NOMO-1 treated with DMSO at 0.1 percent for 48 hours (cell line): ENCODE data around the gene LITAF.
"Not testable (repeated sequence)": the region's sequence is repeated elsewhere in the genome, so short reads cannot be mapped to it uniquely, and the experiment has no call there.

Experiments used
- DNase-seq: peaks from one replicate; lab custom pipeline; 2025; ENCODE audit not compliant: unreplicated experiment; lab: John Stamatoyannopoulos, UW

The LITAF gene

GRCh38 chr16:11576427-11577289, 10.1 kb downstream of the LITAF start:
- no peak for DNase-seq

DNA sequence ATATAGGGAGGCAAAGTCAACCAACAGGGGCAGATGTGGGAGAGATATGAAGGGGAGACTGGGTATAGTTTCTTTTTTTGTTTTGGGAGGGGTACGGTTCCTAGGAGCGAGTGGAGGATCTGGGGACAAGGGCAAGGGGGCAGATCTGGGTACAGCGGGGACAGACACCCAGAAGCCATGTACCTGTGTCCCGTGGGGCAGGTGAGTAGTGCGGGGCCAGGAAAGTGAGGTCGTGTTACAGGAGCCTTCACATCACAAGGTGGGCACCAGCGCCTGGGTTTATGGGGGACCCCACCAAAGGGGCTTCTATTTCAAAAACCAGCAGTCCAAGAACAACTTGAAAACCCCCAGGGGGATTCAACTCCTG, 11.5 kb downstream of the LITAF start:
- no peak for DNase-seq

DNA sequence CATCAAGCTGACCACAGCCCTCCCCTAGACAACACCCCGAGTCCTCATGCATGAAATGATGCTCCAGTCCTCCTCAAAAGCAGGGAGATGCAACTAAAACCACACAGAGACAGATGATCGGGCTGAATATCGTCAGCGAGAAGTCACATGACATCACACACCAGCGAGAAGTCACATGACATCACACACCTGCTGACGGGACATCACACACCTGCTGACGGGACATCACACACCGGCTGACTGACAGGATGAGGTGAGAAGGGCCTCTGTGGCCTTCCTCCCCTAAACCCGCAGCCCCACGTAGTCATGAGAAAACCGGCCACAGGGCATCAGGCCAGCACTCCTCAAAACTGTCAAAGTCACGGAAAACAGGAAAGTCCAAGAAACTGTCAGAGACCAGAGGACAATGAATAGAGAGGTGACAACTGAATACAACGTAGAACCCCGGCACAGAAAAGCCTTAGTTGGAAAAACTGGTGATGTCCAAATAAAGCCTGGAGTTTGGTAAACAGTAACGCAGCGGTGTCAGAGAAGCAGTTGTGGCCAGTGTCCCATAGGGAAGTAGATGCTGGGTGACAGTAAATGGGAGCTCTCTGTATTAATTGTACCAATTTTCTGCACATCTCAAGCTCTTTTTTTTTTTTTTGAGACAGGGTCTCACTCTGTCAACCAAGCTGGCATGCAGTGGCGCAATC, 14.3 kb downstream of the LITAF start:
- DNase-seq = no peak

GRCh38 chr16:11571549-11571948, 15.2 kb downstream of the LITAF start:
- no peak for DNase-seq

- no peak for DNase-seq
Observed at GRCh38 chr16:11570806-11571205, 15.9 kb downstream of the LITAF start.

- DNase-seq = no peak
Observed at GRCh38 chr16:11570258-11570657, 16.5 kb downstream of the LITAF start.

GRCh38 chr16:11566398-11566797, 20.3 kb downstream of the LITAF start:
- DNase-seq = no peak

DNA sequence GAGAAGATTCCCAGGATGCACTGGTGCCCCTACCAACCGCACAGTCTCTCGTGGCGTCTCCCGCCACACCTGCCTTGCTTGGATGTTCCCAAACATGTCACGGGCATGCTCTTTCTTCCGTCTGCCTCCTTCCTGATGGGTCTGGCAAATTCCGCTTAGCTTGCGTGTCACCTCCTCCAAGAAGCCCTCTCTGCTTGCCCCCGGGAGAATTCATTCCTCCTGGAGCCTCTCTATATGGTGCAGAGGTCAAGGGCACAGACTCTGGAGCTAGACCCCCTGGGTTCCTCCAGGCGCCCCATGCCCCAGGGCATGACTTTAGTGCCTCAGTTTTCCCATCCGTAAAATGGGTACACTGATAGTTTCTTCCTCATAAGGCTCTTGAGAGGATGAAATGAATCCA, 21.1 kb downstream of the LITAF start:
- no peak for DNase-seq

DNA sequence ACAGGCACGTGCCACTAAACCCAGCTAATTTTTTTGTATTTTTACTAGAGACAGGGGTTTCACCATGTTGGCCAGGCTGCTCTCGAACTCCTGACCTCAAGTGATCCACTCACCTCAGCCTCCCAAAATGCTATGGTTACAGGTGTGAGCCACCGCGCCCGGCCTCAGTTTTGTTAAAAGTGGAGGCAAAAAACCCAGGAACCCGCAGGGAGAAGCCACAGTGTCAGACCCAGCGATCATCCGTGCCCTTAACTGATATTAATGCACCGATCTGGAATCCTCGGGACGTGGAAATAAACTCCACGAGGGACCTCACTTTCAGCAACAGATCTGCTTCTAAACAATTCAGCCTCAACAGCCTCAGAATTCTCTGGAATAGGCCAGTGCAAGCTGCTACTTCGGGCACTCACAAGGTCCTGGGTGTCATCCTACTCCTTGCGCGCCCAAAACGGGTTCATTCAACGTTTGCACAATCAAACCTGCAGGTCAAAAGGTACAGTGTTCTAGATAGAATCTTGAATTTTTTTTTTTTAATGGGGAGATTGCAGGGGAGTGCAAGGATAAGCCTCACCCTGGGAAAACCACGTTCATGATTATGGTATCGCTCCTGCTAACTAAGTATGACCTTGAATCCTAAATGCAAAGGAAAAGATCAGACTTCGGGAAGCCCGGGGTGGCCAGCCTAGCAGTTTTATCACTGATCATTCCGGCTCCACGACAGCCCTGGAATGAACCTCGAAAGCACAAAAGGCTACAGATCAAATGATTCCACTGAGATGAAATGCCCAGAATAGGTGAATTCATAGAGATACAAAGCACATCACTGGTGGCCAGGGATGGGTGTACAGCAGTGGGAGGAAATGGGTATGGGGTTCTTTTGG, 22.4 kb downstream of the LITAF start:
- no peak for DNase-seq

DNA sequence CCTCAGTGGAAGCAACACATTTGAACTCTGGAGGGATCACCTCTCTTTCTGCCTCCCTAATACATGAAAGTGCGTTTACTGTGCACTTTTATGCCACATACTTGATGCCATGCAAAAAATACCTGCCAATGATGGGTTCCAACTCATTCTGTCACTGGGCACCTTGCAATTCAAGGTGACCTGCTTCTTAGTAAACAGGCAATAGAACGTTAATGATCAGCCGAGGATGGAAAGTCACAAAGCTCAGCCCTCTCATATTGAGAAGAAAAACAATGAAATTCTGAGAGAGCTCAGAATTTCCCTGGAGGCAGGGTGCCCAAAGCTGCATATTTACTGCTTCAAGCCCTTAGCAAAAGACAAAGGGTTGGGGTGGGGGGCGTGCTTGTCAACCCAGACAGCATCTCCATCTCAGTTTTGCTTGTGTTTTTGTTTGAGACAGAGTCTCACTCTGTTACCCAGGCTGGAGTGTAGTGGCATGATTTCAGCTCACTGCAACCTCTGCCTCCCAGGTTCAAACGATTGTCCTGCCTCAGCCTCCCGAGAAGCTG, 23.2 kb downstream of the LITAF start:
- no peak for DNase-seq

DNA sequence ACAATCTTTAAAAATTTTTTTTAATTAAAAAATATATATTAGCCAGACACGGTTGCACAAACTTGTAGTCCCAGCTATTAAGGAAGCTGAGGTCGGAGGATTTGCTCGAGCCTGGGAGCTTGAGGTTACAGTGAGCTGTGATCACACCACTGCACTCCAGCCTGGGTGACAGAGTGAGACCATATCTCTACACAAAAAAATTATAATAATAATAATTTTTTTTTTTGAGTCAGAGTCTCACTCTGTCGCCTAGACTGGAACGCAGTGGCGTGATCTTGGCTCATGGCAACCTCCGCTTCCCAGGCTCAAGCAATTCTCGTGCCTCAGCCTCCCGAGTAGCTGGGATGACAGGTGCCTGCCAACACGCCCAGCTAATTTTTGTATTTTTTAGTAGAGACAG, 23.8 kb downstream of the LITAF start:
- DNase-seq = no peak

DNA sequence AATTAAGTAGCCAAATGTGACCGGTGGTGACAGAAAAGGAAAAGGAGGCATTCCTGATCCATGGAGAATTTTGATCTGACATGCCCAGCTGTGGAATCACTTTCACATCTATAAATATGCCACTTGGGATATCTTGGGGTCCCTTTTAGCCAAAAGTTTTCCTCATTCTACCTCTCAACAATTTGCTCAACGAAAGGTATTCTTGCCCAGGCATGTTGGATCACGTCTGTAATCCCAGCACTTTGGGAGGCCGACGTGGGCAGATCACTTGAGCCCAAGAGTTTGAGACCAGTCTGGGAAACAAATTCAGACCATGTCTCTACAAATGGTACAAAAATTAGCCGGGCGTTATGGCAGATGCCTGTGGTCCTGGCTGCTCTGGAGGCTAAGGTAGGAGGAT, 24.3 kb downstream of the LITAF start:
- DNase-seq = no peak

GRCh38 chr16:11561856-11562255, 24.9 kb downstream of the LITAF start:
- no peak for DNase-seq

GRCh38 chr16:11561454-11561805, 25.3 kb downstream of the LITAF start:
- DNase-seq = no peak

DNA sequence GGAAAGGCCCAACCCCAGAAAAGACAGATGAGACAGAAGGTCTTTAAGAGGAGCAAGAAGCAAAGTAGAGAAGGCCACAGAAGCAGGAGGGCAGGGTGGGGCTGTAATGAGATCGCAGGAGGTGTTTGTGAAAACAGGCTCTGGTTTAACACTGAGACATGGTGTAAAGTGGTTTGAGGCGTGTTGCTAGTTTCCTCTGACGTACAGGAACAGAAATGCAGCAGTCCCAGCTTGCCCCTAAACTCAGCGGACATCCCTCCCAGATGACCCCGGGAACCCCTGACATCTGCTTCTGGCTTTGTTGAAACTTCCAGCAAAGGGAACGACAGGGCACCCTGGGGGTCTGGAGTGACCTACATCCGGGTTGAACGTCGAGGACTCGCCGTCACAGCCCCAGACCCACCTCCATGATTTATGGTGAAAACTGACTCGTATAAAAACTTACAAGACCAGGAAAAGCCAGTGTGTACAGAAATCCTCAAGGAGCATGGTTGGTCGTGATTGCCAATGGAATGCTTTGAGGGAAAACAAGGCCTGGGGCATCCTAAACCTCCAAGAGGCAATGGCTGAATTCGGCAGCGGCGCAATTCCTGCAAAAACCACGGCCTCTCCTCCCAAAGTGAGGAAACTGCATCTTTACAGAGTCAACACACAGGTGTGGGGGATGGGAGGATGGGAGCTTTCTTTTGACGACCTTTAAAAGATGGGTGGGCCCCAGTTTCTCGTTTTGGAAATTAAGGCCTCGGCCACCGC, 25.8 kb downstream of the LITAF start:
- no peak for DNase-seq

DNA sequence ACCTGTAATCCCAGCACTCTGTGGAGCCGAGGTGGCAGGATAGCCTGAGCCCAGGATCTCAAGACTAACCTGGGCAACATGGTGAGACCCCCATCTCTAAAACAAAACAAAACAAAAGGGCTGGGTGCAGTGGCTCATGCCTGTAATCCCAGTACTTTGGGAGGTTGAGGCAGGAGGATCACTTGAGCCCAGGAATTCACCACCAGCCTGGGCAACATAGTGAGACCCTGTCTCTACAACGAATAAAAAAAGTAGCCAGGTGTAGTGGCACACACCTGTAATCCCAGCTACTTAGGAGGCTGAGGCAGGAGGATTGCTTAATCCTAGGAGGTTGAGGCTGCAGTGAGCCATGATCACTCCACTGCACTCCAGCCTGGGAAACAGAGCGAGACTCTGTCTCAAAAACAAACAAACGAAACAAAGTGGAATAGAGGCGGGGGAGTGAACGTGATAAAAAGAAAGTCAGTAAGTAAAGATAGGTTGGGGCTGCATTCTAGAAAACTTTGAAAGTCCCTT, 28.4 kb downstream of the LITAF start:
- not testable (repeated sequence) for DNase-seq

GRCh38 chr16:11557801-11558200, 28.9 kb downstream of the LITAF start:
- no peak for DNase-seq

DNA sequence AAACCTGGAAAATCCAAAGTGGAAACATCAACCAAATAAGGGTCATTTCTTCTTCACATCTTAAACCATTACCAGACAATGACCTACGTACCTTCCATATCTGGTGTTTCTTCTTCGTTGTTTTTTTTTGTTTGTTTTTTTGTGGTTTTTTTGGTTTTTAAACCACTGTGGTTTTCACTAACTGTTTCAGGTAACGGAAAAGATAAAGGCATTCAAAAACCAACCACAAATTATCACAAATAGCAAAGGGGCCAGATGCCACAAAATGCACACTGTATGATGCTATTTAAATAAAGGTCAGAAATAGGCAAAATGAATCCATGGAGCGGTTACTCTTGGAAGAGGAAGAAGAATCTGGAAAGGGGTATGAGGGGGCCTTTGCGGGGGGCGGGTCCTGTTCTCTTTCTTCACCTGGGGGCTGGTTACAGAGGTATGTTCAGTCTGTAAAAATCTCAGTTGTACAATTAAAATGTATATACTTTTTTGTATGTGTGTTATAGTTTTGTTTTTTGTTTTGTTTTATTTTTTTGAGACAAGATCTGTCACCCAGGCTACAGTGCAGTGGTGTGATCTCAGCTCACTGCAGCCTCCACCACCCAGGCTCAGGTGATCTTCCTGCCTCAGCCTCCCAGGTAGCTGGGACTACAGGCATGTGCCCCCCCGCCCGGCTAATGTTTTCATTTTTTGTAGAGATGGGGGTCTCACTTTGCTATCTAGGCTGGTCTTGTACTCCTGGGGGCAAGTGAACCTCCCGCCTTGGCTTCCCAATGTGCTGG, 29.6 kb downstream of the LITAF start:
- DNase-seq = no peak

DNA sequence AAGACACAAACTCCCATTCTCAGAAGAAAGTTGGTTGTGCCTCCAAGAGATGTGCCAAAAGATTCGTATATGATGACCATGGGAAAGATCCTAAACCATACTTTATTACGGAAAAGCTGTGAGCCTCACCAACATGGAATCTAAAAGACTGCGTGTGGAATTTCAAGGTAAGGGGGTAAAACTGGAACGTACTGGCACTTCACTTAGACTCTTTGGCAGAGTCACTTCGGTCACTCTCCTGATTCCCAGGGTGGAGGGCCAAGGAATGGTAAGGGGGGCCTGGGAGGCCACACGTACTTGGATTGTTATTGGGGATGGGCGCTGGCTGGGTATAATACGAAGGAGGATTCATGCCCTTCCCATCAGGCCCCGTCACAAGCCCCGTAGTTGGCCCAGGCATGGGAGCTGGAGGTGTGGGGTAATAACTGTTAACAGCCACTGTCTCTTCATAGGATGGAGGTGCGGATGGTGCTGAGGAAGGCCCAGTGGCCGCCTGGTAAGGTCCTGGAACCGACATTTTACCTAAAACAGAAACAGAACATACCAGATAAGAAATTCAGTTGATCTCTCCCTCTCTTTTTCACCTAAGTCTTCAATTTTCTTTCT, 30.4 kb downstream of the LITAF start:
- no peak for DNase-seq
